Cardiac fibroblast (primary cell): ENCODE measurements around the gene SLC9A2.

ENCODE experiments used
- DNase-seq, 2 donors: peaks; one replicate each; pipeline versions ENCODE4 v3.0.0 to v3.0.0-alpha.2; 2010; ENCODE audit warnings: low read depth in 2 of 2
- H3K4me3 ChIP-seq, 2 donors: replicated peaks in 1 of 2; 1 replicate in 1 of 2; 2 replicates in 1 of 2; pipeline ENCODE4 v1.5.1; 2011; ENCODE audit warnings: low read depth in 2 of 2, low read length in 2 of 2, mild to moderate bottlenecking in 2 of 2, moderate library complexity in 1 of 2
- TF ChIP-seq, protein P1 (sequence below): IDR thresholded peaks from one replicate; pipeline ENCODE4 v1.5.1; 2011; ENCODE audit warnings: low read depth, mild to moderate bottlenecking, low read length, inconsistent platforms

Gene SLC9A2, protein sequence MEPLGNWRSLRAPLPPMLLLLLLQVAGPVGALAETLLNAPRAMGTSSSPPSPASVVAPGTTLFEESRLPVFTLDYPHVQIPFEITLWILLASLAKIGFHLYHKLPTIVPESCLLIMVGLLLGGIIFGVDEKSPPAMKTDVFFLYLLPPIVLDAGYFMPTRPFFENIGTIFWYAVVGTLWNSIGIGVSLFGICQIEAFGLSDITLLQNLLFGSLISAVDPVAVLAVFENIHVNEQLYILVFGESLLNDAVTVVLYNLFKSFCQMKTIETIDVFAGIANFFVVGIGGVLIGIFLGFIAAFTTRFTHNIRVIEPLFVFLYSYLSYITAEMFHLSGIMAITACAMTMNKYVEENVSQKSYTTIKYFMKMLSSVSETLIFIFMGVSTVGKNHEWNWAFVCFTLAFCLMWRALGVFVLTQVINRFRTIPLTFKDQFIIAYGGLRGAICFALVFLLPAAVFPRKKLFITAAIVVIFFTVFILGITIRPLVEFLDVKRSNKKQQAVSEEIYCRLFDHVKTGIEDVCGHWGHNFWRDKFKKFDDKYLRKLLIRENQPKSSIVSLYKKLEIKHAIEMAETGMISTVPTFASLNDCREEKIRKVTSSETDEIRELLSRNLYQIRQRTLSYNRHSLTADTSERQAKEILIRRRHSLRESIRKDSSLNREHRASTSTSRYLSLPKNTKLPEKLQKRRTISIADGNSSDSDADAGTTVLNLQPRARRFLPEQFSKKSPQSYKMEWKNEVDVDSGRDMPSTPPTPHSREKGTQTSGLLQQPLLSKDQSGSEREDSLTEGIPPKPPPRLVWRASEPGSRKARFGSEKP

DNA sequence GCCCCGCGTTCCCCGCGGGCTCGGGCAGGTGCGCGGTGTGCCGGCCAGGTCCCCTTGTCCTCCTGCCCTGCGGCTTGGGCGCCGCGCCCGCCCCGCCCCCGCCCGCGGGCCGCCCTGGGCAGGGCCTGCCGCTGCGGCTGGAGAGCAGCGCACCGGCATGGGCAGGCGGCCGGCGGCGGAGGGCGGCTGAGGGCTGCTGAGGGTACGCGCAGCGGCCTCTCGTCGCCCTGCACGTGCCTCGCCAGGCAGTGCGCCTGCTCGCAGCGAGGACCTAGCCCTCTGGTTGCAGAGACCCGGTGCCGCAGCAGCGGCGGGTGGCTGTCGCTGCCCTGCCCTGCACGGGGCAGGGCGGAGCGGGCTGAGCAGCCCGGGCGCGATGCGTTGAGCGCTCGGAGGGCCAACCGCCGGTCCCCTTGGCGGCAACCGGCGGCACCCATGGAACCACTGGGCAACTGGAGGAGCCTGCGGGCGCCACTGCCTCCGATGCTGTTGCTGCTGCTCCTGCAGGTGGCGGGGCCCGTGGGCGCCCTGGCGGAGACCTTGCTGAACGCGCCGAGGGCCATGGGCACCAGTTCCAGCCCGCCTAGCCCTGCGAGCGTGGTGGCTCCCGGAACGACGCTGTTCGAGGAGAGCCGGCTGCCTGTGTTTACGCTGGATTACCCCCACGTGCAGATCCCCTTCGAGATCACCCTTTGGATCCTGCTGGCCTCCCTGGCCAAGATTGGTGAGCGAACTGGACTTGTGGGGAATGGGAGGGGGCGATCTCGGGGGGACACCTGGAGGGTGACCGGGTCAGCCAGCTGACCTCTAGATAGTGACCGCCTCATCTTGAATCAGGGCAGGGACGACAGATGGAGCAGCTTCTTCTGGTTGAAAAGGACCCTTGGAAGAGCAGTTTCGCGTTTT lies at the start of gene SLC9A2:
Gene SLC9A2 (plus strand): TSS at position 140 of the 906 bp plus-strand sequence. CDS start 296 bp downstream, at position 436.
- H3K4me3 ChIP-seq = peak within 1 kb of the TSS; percentile 16 to 42
- DNase-seq = peak in 1 of 2 donors; percentile 5
- TF ChIP-seq, protein P1, sequence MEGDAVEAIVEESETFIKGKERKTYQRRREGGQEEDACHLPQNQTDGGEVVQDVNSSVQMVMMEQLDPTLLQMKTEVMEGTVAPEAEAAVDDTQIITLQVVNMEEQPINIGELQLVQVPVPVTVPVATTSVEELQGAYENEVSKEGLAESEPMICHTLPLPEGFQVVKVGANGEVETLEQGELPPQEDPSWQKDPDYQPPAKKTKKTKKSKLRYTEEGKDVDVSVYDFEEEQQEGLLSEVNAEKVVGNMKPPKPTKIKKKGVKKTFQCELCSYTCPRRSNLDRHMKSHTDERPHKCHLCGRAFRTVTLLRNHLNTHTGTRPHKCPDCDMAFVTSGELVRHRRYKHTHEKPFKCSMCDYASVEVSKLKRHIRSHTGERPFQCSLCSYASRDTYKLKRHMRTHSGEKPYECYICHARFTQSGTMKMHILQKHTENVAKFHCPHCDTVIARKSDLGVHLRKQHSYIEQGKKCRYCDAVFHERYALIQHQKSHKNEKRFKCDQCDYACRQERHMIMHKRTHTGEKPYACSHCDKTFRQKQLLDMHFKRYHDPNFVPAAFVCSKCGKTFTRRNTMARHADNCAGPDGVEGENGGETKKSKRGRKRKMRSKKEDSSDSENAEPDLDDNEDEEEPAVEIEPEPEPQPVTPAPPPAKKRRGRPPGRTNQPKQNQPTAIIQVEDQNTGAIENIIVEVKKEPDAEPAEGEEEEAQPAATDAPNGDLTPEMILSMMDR = no peak

DNA sequence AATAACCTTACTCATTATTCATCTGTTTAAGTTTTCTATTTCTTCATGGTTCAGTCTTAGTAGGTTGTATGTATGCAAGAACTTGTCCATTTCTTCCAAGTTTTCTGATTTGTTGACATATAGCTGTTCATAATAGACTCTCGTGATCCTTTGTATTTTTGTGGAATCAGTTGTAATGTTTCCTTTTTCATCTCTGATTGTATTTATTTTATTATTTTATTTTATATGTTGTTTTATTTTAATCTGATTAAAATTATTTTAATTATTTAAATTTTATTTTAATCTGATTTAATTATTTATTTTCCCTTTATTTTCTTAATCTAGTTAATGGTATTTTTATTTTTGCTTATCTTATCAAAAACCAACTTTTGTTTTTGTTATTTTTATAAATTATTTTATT lies 43.5 kb upstream of the SLC9A2 start:
- TF ChIP-seq, protein P1 = no peak
- DNase-seq = no peak
- H3K4me3 ChIP-seq = no peak overlapping the region

DNA sequence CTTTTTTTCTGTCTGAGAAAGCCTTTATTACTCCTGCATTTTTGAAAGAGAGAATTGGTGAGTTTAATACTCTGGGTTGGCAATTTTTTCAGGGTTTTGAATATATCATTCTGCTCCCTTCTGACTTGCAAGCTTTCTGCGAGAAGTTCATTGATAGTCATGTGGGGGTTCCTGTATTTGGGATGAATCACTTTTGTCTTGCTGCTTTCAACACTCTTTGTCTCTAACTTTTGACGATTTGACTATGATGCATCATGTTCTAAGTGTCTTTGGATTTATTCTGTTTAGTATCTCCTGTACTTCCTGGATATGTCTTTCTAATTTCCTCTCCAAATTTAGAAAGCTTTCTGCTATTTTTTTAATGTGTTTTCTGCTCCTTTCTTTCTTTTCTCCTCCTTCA lies 41.0 kb upstream of the SLC9A2 start:
- no peak for DNase-seq
- TF ChIP-seq, protein P1 = no peak
- H3K4me3 ChIP-seq = no peak overlapping the region

DNA sequence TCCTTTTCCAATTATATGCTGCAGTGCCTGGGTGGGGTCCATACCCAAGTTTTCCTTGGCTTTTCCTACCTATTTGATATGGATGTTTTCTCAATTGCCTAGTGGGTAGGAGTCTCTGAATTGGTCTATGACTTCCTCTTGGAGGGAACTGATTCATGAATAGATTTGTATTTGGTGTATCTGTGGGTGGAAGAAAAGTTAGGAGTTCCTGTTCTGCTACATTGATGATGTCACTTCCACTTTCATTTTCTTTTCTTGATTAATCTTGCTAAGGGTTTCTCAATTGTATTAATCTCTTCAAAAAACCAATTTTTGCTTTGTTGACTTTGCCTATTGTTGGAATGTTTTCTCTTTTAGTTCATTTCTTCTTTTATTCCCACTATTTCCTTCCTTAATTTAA lies 37.4 kb upstream of the SLC9A2 start:
- no peak for DNase-seq
- TF ChIP-seq, protein P1 = no peak
- no peak overlapping the region for H3K4me3 ChIP-seq

DNA sequence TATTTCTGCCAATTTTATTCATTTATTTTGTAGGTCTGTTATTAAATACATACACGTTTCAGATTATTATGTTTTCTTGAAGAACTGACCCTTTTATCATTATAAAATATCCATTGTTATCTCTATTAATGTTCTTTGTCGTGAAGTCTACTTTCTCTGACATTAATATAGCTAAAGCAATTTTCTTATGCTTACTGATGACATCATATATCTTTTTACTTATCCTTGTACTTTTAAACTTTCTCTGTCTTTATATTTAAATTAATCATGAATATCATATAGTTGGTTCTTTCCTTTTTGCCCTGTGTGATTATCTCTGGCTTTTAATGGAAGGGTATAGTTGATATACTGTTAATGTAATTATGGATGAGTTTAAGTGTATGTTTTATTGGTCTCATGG lies 36.5 kb upstream of the SLC9A2 start:
- TF ChIP-seq, protein P1 = no peak
- no peak for DNase-seq
- no peak overlapping the region for H3K4me3 ChIP-seq

DNA sequence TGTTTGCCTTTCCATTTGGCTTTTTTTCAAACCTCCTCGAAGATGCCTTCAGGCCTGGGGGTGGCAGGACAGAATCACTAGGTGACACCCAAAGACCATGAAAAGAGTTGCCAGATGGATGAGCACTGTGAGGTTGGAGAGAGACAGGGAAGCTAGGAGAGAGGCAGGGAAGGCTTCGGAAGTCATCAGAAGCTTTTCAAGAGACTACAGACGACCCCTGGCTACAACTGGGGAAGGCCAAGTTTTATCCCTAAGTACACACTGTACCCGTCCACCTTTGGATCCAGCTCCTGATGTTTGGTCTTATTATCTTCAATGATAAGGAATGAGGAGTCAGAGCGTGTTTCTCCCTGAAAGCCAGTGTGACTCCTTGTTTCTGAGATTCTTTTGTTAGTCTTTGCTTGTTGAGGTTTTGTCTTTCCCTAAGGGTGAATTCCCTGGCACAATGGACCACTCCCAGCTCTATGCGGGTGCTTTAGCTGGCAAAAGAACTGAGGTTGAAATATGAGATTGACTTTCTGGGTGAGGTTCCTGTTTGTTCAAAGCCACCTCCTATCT lies 33.4 kb upstream of the SLC9A2 start:
- no peak overlapping the region for H3K4me3 ChIP-seq
- TF ChIP-seq, protein P1 = no peak
- DNase-seq = no peak
